PC-3 (cell line): ENCODE data around the gene FANK1.
"Not testable (repeated sequence)": the region's sequence is repeated elsewhere in the genome, so short reads cannot be mapped to it uniquely, and the experiment has no call there.

ENCODE experiments used
- CTCF ChIP-seq: fragments of 300-600 bp; sonication (generic); conservative IDR thresholded peaks from 2 replicates; pipeline ENCODE4 v1.5.1; 2017; ENCODE audit warnings: antibody characterized with exemption, low read depth, mild to moderate bottlenecking, low read length
- EZH2 ChIP-seq: fragments of 300-600 bp; sonication (generic); IDR thresholded peaks from one replicate; pipeline ENCODE4 v1.6.1; 2017; ENCODE audit warnings: antibody characterized with exemption, mild to moderate bottlenecking, low read length; ENCODE audit not compliant: unreplicated experiment
- EZH2phosphoT487 ChIP-seq: fragments of 300-600 bp; sonication (generic); IDR thresholded peaks from 2 replicates; pipeline ENCODE4 v1.6.1; 2018; ENCODE audit warnings: mild to moderate bottlenecking, antibody characterized with exemption, low read length, borderline replicate concordance

- TF ChIP-seq EZH2, CTCF, EZH2phosphoT487: not testable (repeated sequence)
Measured at GRCh38 chr10:125894176-125894575, 2.2 kb upstream of the FANK1 start.
